Inflammatory macrophage (primary cell): ENCODE data around the gene UPF2.

ENCODE experiments used
- DNase-seq, 2 donors: peaks; one replicate each; pipeline ENCODE4 v3.0.0-alpha.2; 2020 to 2022

The UPF2 gene

GRCh38 chr10:11881477-11882417 is 160.9 kb downstream of the UPF2 start:
- no peak for DNase-seq

GRCh38 chr10:11881030-11881476 is 161.6 kb downstream of the UPF2 start:
- DNase-seq = no peak

- no peak for DNase-seq
Measured at GRCh38 chr10:11880151-11881029, 162.2 kb downstream of the UPF2 start.

GRCh38 chr10:11879387-11880094 is 163.1 kb downstream of the UPF2 start:
- no peak for DNase-seq

- DNase-seq = no peak
Measured at GRCh38 chr10:11878776-11879175, 163.8 kb downstream of the UPF2 start.

- no peak for DNase-seq
Measured at GRCh38 chr10:11877591-11877905, 165.1 kb downstream of the UPF2 start.

- no peak for DNase-seq
Measured at GRCh38 chr10:11876805-11877590, 165.6 kb downstream of the UPF2 start.

GRCh38 chr10:11876324-11876723 is 166.3 kb downstream of the UPF2 start:
- DNase-seq = no peak

GRCh38 chr10:11875494-11876281 is 166.9 kb downstream of the UPF2 start:
- no peak for DNase-seq

- peak; percentile 19 to 41 for DNase-seq
Measured at GRCh38 chr10:11874568-11875493, 167.8 kb downstream of the UPF2 start.

GRCh38 chr10:11871466-11871865 is 171.1 kb downstream of the UPF2 start:
- DNase-seq = no peak

GRCh38 chr10:11870900-11871400 is 171.7 kb downstream of the UPF2 start:
- no peak for DNase-seq

- DNase-seq = no peak
Measured at GRCh38 chr10:11870461-11870780, 172.2 kb downstream of the UPF2 start.
